ENCODE measurements around the gene GAS5. TPM values are rescaled to one million over a fixed set of nuclear protein-coding genes. Genes with fewer than 3 reads are reported as not detected.
A peak's percentile ranks its signal among the peaks of the same experiment; 100 is the strongest.

The GAS5 gene
- total and polyA plus RNA-seq, 2 experiments from 2014 or later: 979 to 992 TPM

GRCh38 chr1:173827611-173828010, 40.2 kb downstream of the GAS5 start:
- H3K4me3 Mint-ChIP-seq: no peak overlapping the region
- Histone ChIP-seq H3K27ac (ENCODE audit: low read depth) (no peak overlapping the region), H3K79me2 (replicated peaks; ENCODE audit: insufficient read depth) (peaks cover 24% of the 10 kb centered on the region), H3K4me3 (no peak overlapping the region), H3K4me2 (no peak overlapping the region), H3K9me2 (ENCODE audit: insufficient read depth) (no peaks in the 10 kb centered on the region), H3K4me1 (ENCODE audit: insufficient read depth) (peaks cover 7% of the 10 kb centered on the region), H3F3A (replicated peaks; ENCODE audit: low read depth) (peaks cover 4% of the 10 kb centered on the region; the same call in 1 of the 2 replicates), H3K36me3 (ENCODE audit: insufficient read depth) (peaks cover 11% of the 10 kb centered on the region; the same call in 1 of the 2 replicates), H4K20me1 (replicated peaks; ENCODE audit: insufficient read depth) (no peaks in the 10 kb centered on the region), H2AFZ (no peak overlapping the region), H3K27me3 (ENCODE audit: insufficient read depth) (no peaks in the 10 kb centered on the region)
- no peak overlapping the region for H3K27ac Mint-ChIP-seq
- H3K36me3 Mint-ChIP-seq (ENCODE audit: low read depth): peaks cover 27% of the 10 kb centered on the region
- TF ChIP-seq ZNF331 (CRISPR knock-in tag; IDR thresholded peaks at IDR 0.05; ENCODE audit: low read depth) (no peak), STAT1 (IDR thresholded peaks at IDR 0.05; ENCODE audit: unreplicated experiment) (no peak), ZNF114 (CRISPR knock-in tag; IDR thresholded peaks at IDR 0.05) (no peak), CREB1 (CRISPR knock-in tag; IDR thresholded peaks at IDR 0.05; ENCODE audit: low read depth) (no peak)
- H3K4me1 Mint-ChIP-seq: peaks cover 11% of the 10 kb centered on the region
- H3K9me3 Mint-ChIP-seq: no peaks in the 10 kb centered on the region; the same call in 2 of the 3 replicates
- no peak for DNase-seq (ENCODE audit: low spot score)
- H3K27me3 Mint-ChIP-seq (ENCODE audit: insufficient read depth, low read depth, poor library complexity): no peaks in the 10 kb centered on the region
- no peak for ATAC-seq

- Mint-ChIP-seq H3K4me1 (peaks cover 11% of the 10 kb centered on the region), H3K36me3 (ENCODE audit: low read depth) (peaks cover 26% of the 10 kb centered on the region), H3K27ac (peak within 1 kb of the TSS; percentile 99), H3K27me3 (ENCODE audit: insufficient read depth, low read depth, poor library complexity) (no peaks in the 10 kb centered on the region), H3K9me3 (no peaks in the 10 kb centered on the region; the same call in 2 of the 3 replicates), H3K4me3 (peak within 1 kb of the TSS; percentile 100)
- Histone ChIP-seq H3K9me2 (ENCODE audit: insufficient read depth) (no peaks in the 10 kb centered on the region), H3K79me2 (replicated peaks; ENCODE audit: insufficient read depth) (peaks cover 55% of the 10 kb centered on the region), H3K4me2 (peak within 1 kb of the TSS; percentile 95), H3F3A (replicated peaks; ENCODE audit: low read depth) (peaks cover 4% of the 10 kb centered on the region; the same call in 1 of the 2 replicates), H3K27me3 (ENCODE audit: insufficient read depth) (no peaks in the 10 kb centered on the region), H3K36me3 (ENCODE audit: insufficient read depth) (peaks cover 14% of the 10 kb centered on the region), H4K20me1 (replicated peaks; ENCODE audit: insufficient read depth) (peaks cover 13% of the 10 kb centered on the region; the same call in 1 of the 2 replicates), H3K4me3 (peak within 1 kb of the TSS; percentile 96), H3K4me1 (ENCODE audit: insufficient read depth) (peaks cover 7% of the 10 kb centered on the region), H3K27ac (ENCODE audit: low read depth) (peak within 1 kb of the TSS; percentile 99), H2AFZ (peak within 1 kb of the TSS; percentile 60; the same call in 1 of the 2 replicates)
- TF ChIP-seq CTCF (conservative IDR thresholded peaks at IDR 0.05; ENCODE audit: low read depth in 2 of 2): no peak
- TF ChIP-seq JUNB (IDR thresholded peaks at IDR 0.05; ENCODE audit: unreplicated experiment): no peak
- TF ChIP-seq EZH2 (IDR thresholded peaks at IDR 0.05; ENCODE audit: low read depth, unreplicated experiment): no peak
- TF ChIP-seq EZH2phosphoT487 (IDR thresholded peaks at IDR 0.05; ENCODE audit: unreplicated experiment): no peak
- peak; percentile 9 for TF ChIP-seq REST (IDR thresholded peaks at IDR 0.05; ENCODE audit: unreplicated experiment)
- TF ChIP-seq CREB1 (CRISPR knock-in tag; IDR thresholded peaks at IDR 0.05; ENCODE audit: low read depth): peak; percentile 92
- peak; percentile 82 for TF ChIP-seq POLR2AphosphoS5 (IDR thresholded peaks at IDR 0.05; ENCODE audit: low read depth)
- no peak for TF ChIP-seq STAT1 (IDR thresholded peaks at IDR 0.05; ENCODE audit: unreplicated experiment)
- peak; percentile 87 for TF ChIP-seq ETS1 (IDR thresholded peaks at IDR 0.05)
- peak; percentile 92 for ATAC-seq
- peak; percentile 98 for DNase-seq (ENCODE audit: low spot score)
Measured at GRCh38 chr1:173824315-173825081, 43.3 kb downstream of the GAS5 start, which contains the start of the genes CENPL and DARS2. CENPL (minus strand) TSS chr1:173824883; CDS start chr1:173811299, 13,584 bp downstream. DARS2 (plus strand) TSS chr1:173824673; CDS start chr1:173825230, 557 bp downstream.
